Measurements from ENCODE around the gene ZSCAN31. TPM values are rescaled to one million over a fixed set of nuclear protein-coding genes. Genes with fewer than 3 reads are reported as not detected.
A peak's percentile ranks its signal among the peaks of the same experiment; 100 is the strongest.

ZSCAN31 gene
- 3.5 and 3.9 TPM in 2 replicates for total RNA-seq

GRCh38 chr6:28335564-28336283 lies at the start of gene ZSCAN31:
Gene ZSCAN31 (minus strand): TSS chr6:28336148. CDS start chr6:28329683, 6,465 bp downstream.
- TF ChIP-seq CTCF (IDR thresholded peaks at IDR 0.05; ENCODE audit: insufficient read depth, low read depth, low read length), result no peak
- H3K4me3 ChIP-seq (ENCODE audit: low read depth, low read length), result peak within 1 kb of the TSS; percentile 77
- peak; percentile 97 for DNase-seq (ENCODE audit: low read depth)

GRCh38 chr6:28384143-28384533 lies 48.2 kb upstream of the ZSCAN31 start:
- H3K4me3 ChIP-seq (ENCODE audit: low read depth, low read length), result no peak overlapping the region
- no peak for TF ChIP-seq CTCF (IDR thresholded peaks at IDR 0.05; ENCODE audit: insufficient read depth, low read depth, low read length)
- DNase-seq (ENCODE audit: low read depth), result no peak

- H3K4me3 ChIP-seq (ENCODE audit: low read depth, low read length), result peak overlapping the region; percentile 69
- TF ChIP-seq CTCF (IDR thresholded peaks at IDR 0.05; ENCODE audit: insufficient read depth, low read depth, low read length), result peak; percentile 64
- peak; percentile 95 for DNase-seq (ENCODE audit: low read depth)
These were observed 47.5 kb upstream of the ZSCAN31 start for GRCh38 chr6:28383235-28384142.

- no peak for TF ChIP-seq CTCF (IDR thresholded peaks at IDR 0.05; ENCODE audit: insufficient read depth, low read depth, low read length)
- H3K4me3 ChIP-seq (ENCODE audit: low read depth, low read length), result no peak overlapping the region
- no peak for DNase-seq (ENCODE audit: low read depth)
These were observed 44.4 kb upstream of the ZSCAN31 start for GRCh38 chr6:28380381-28380780.

GRCh38 chr6:28378644-28379043 lies 42.7 kb upstream of the ZSCAN31 start:
- no peak for DNase-seq (ENCODE audit: low read depth)
- TF ChIP-seq CTCF (IDR thresholded peaks at IDR 0.05; ENCODE audit: insufficient read depth, low read depth, low read length), result no peak
- no peak overlapping the region for H3K4me3 ChIP-seq (ENCODE audit: low read depth, low read length)

- no peak overlapping the region for H3K4me3 ChIP-seq (ENCODE audit: low read depth, low read length)
- DNase-seq (ENCODE audit: low read depth), result no peak
- no peak for TF ChIP-seq CTCF (IDR thresholded peaks at IDR 0.05; ENCODE audit: insufficient read depth, low read depth, low read length)
These were observed 41.9 kb upstream of the ZSCAN31 start for GRCh38 chr6:28377879-28378278.
